Fibroblast of skin of scalp (primary cell): ENCODE measurements around the gene ZRANB1.
A peak's percentile ranks its signal among the peaks of the same experiment; 100 is the strongest.
"Not testable (repeated sequence)": the region's sequence is repeated elsewhere in the genome, so short reads cannot be mapped to it uniquely, and the experiment has no call there.

Source experiments
- DNase-seq: peaks from one replicate; pipeline ENCODE4 v3.0.0-alpha.2; 2013

Gene ZRANB1

DNA sequence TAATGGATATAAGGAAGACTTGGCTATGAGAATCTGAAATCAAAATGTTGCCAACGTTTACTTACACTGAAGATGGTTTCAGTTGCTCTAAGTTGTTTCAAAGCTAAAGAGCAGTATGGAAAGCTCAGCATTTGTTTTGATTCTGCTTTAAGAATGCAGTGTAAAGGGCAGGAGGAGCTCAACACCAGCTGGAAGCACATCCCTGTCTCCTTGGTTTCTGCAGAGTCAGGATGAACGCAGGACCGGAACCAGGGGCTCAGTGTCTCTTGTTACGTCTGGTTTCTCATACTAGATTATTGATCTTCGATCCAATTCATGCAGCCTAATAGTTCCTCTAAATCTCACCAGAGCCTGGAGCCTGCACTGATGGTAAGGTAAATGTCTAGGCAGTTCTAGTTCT lies 24.1 kb downstream of the ZRANB1 start:
- no peak for DNase-seq

DNA sequence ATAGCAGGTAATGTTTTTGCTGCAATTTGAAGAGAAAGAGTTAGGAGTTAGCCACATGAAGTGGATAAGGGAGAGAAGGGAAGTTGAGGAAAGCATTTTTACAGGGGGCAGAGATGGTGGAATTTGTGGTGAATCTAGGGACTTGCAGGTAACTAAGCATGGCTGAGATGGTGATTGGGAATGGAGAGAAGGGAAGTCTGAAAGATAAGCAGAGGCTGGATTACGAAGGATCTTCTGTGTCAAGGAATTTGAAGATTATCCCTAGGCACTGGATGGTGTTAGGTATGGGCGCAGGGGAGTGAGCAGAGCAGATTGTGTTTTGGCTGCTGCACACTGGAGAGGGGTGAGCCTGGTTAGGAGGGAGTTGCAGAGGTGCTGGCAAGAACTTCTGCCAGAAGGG lies 25.3 kb downstream of the ZRANB1 start:
- DNase-seq, result no peak

DNA sequence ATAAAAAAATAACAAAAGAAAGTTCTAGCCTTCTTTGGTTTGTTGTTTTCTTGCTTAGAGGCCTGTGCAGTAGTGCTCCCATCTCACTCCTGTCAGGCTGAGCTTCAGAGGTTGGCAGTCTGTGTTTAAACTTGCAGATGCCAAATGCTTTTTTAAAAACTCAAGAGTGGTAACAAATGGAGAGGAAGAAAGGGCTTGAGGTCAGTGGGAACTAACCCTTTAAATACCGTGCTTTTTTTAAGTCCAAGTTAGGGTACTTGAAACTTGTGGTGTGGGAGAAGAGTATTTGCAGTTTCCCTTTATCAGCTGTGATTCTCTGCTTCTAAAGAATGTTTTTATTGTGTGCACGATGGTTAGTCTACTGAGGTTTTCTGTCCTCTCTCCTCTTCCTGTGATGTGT lies 29.4 kb downstream of the ZRANB1 start:
- no peak for DNase-seq

DNA sequence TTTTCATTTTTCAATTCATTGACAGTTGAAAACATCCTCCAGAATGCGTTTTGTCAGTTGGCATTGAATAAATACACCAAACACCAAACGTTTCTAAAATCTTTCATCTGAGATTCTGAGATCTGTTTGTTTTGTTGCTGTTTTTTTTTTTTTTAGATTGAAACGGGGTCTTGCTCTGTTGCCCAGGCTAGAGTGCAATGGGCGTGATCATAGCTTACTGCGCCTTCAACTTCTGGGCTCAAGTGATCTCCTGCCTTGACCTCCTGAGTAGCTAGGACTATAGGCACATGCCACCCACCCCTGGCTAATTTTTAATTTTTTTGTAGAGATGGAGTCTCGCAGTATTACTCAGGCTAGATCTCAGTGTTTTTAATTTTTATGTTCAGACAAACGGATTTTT lies 30.7 kb downstream of the ZRANB1 start:
- DNase-seq, result no peak

DNA sequence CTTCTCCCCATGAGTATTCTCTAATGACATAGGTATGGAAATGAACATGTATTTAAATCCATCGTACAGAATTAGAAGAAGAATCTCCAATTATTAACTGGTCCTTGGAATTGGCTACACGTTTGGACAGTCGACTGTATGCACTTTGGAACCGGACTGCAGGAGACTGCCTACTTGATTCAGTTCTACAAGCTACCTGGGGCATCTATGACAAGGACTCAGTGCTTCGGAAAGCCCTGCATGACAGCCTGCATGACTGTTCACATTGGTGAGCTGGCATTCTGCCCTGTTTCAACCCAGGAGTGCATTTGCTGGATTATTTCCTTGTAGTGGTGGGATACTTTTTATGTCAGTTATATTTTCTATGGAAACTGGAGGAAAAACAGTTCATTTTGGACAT lies 32.2 kb downstream of the ZRANB1 start:
- no peak for DNase-seq

DNA sequence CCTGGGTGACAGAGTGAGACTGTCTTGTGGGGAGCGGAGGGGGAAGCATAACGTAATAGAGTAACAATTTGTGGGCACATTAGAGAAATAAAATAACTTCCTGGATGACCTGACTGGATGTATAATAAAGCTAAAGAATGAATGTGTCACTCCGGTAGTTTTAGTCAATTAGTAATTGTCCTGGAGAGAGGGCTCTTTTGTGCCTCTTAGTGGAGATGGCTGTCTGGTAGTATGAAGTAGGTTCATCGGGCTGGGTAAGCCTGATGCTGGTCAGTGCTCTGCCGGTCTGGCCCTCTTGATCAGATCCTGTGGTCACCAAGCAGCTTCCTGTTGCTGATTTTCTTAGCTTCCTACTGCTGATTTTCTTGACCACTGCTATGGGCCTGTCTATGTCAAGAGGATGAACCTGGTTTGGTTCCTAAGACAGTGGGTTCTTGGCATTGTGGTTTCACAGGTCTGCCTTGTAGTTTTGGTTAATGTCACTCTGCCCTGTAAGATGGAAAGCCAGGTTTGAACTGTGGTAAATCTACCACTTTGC lies 34.1 kb downstream of the ZRANB1 start:
- no peak for DNase-seq

DNA sequence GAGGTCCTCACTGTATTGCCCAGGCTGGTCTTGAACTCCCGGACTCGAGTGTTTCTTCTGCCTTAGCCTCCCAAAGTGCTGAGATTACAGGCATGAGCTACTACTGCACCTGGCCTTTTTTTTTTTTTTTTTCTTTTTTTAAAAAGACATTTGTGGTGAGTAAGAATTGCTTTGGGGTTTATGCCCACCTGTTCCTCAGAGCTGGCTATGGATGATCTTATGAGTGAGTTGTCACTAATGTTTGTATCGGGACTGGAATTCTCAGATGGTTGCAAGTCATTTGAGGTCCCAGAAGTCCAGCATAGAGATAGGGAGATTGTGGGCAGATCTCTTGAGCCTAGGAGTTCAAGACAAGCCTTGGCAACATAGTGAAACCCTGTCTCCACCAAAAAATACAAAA lies 35.2 kb downstream of the ZRANB1 start:
- DNase-seq, result no peak

DNA sequence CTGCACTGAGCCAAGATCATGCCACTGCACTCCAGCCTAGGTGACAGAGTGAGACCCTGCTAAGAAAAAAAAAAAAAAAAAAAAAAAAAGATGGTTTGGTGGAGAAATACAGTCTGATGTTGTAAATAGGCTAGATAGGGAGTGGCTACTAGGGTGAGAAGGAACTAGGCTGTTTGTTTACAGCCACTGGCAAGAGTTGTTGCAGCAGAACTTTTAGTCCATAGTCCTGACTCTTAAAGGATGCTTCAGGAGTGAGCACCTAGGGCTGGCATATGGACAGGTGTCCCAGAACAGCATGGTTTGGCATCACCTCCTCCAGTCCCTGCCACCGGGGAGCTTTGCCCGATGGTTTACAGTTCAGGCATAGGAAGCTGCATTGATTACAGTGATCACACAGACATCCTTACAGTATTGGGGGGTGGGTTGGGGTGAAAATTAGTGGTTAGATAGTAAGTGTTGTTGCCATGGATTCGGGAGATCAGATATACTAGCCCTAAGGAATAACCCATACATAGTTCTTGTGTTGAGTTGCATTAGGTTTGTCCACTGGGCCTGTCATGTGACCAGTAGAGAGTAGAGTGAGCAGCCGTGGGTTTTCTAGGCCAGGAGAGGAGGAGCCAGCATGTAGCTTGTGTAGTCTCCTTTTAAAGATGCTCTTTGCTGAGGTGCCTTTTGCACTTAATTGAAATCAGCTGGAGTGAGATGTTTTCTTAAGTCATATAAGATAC lies 35.9 kb downstream of the ZRANB1 start:
- DNase-seq, result peak; percentile 18

DNA sequence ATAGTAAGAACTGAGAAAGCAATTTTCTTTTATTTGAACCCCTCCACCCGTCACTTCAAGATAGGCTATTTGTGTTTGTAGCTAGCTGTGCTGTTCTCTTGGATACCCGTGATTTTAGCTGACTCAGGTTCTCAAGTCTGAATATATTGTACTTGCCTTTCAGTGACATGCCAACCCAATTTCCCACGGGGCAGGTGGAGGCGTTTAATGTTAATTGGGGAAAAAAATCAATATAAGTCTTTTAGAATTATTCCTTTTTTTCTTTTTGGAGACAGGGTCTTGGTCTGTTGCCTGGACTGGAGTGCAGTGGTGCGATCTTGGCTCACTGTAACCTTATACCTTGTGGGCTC lies 36.4 kb downstream of the ZRANB1 start:
- no peak for DNase-seq

DNA sequence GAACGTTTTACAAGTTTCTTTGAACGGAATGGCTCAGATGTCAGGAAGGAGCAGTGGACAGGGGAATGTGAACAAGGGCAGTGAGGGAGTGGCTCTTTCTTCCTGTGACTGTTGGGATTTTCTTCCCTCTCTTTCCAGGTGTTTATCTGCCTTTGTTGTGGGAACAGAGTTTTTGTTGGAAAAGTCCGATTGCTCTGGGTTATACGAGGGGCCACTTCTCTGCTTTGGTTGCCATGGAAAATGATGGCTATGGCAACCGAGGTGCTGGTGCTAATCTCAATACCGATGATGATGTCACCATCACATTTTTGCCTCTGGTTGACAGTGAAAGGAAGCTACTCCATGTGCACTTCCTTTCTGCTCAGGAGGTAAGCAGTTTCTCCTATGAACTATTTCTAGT lies 41.4 kb downstream of the ZRANB1 start:
- DNase-seq, result no peak

DNA sequence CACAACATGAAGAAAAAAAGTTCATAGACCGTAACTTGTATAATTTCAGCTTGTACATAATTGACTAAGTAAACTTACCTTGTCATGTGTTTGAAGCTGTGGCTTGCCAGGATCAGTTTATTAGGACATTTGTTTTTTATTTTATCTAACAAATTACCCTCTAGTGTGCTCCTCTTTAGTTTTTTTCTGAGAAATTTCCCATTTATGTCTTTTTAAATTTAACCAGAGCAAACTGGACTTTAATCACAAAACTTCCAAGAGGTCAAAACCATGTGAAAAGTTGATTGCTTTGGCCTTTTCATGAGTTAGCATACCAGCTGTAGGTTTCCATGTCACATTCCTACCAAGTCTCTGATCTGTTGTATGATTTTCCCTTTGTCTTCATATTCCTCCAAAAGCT lies 42.5 kb downstream of the ZRANB1 start:
- no peak for DNase-seq

DNA sequence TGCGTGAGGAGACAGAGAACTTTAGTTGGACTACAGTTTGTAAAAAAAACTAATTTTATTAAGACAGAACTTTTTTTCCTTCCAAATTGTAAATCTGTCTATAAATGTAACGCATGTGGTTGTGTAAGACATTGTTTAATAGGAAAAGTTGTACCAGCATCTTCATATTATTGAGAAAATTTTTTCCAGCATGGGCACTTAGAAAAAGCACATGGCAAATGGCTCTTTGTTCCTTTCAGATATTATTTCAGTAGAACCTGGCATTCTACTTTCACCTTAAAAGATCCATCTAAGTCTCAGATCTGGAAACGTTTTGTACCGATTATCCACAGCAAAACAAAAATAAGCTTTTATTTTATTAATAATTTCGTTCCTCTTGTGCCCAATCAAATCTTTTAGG lies 43.2 kb downstream of the ZRANB1 start:
- no peak for DNase-seq

DNA sequence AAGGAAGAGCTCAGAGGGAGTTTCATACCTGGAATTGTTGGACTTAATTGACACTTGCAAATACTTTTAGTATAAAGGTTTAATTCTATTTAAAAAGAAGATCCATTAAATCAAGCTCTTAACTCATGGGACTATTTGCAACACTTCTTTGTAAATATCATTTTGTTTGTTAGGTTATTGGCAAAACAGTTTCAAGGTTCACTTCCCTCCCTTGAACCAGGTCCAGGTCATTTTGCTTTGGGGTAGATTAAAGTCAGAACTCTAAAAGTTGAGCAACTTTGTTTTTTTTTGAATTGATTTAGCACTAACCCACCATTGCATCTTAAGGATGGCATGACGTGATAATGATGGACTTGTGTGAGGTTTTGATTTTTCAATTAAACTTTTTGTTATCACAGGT lies 45.9 kb downstream of the ZRANB1 start:
- no peak for DNase-seq

DNA sequence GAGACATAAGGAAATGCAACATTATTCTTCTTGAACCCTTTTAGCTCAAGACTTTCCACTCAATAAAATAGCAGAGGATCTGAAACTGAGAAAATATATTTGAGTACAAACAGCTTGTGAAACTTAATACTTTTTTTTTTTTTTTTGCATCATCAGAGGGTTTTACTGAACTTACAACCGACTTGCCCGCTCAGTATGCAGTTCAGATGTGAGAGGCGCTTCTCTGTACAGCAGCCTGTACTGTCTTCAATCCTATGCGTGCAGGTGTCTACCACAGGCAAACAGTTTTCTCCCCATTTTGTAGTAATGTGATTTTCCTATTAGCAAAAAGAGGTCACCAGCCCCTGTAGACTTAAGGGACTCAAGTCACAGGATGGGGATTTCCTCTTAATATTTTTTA lies 46.8 kb downstream of the ZRANB1 start:
- not testable (repeated sequence) for DNase-seq

DNA sequence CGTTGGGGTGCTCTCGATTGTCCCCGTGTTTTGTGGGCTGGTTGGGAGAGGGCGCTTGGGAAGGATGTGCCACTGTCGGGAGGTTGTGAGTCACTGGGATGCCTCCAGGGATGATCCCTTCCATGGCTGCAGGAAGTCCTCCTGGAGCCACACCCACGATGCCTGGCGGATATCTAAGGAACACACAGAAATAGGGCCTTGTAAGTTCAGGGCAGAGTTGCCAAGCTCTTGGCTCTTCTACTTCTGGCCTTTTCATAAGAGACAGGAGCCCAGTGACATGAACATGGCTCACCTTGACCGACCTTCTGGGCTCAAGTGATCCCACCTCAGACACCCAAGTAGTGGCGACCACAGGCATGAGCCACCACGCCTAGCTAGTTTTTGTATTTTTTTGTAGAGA lies 47.6 kb downstream of the ZRANB1 start:
- DNase-seq, result peak; percentile 31

DNA sequence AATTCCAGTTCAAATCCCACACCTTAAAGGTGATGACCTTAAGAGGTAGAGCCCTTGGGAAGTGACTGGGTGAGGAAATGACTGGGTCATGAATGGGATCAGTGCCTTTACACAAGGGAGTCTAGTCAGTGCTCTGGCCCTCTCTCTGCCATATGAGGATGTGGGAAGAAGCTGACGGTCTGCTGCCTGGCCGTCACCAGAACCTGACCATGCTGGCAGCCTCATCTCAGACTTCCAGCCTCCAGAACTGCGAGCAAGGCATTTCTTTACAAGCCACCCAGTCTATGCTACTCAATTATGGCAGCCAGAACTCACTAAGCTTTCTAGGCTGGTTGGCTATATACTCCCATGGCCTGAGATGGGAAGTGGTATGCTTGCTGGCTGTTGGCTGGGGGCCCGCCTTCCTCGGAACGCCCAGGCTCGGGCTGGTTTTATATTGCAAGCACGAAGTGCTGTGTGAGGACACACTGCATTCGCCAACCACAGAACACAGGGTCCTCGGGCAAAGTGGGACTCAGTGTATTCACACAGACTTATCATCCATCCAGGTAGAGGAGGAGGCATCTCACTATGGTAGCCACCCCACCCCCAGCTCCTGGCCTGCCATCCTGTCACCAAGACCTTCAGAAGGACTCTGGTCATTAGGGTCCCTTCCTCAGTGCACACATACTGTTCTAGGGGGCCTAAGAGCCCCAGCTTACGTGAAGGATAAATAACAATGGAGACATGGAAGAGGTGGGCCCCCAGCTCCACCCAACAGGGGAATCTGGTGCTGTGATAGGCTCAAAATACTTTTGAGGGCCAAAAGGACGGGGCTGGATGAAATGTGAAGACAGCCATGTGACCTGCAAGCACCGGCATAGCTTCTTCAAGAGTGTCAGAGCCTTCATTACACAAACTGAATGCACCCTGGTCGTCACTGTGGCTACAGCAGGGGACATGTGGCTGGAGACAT lies 49.0 kb downstream of the ZRANB1 start:
- no peak for DNase-seq

DNA sequence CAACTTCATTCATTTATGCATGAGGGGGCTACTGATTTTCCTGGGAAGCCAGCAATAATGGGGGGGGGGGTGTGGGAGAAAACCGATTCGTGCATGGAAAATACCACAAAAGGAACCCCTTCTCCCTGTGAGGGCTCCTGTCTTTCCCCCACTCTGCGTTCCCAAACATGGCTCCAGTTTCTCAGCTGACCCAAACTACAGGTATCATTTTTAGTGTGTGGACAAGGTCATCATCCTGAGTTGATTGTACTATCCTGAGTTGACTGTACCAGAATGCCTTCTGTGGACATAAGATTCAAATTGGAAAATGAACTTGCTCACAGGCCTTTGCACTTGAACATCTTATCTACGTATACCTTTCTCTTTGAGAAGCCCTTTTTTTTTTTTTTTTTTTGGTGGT lies 49.9 kb downstream of the ZRANB1 start:
- no peak for DNase-seq

DNA sequence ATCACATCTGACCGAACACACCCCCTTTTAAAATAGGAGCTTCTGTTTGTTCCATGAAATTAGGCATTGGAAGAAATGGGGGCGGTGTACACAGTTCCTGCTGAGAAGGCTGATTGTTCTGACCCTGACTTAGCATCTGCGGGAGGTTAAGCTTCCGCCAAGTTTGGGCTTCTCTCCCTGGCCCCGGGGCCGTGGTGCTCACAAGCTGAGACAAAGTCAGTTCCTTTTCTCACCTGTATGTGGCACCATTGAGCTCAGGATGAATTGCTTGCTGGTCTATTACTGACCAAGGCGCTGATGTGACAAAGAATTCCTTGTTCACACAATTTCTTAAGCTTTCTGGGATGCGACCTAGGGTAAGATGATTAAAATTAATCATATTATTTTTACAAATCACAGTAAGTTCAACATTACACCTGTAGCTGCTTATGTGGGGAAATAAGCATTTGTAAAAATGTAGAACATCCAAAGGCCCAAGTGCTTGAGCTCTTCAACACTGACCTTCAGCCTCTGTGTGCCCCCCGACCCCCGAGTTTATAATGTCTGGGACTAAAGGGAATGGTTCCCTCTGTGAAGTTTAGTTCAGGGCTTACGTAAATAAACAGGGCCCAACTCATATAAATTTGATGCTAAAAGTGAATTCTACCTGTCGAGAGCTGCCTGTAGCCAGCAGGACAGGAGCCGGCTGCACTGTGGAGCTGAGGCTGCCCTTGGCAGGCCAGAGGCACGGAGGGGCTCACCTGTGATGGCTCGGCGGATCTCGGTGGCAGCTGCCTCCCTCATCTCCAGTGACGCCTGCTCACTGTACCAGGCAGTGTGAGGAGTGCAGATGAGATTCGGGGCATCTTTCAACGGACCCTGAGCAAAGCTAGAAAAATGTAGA lies 50.8 kb downstream of the ZRANB1 start:
- DNase-seq, result peak; percentile 69

DNA sequence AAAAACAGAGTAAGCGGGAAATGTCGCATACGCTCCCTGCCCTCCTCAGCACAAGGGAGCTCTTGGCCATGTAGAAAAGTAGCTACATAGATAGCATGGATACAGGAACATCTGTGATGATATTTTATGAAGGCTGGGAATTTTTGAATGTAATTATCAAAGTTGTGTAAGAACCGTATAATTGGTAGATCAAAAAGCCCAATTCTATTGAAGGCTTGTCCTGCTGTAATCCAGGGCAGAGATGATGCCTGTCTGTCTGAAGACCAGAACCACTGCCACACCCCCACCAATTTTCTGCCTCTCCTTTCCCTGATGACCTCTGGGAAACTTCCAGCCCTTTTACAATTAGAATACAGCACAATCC lies 51.4 kb downstream of the ZRANB1 start:
- DNase-seq, result no peak

DNA sequence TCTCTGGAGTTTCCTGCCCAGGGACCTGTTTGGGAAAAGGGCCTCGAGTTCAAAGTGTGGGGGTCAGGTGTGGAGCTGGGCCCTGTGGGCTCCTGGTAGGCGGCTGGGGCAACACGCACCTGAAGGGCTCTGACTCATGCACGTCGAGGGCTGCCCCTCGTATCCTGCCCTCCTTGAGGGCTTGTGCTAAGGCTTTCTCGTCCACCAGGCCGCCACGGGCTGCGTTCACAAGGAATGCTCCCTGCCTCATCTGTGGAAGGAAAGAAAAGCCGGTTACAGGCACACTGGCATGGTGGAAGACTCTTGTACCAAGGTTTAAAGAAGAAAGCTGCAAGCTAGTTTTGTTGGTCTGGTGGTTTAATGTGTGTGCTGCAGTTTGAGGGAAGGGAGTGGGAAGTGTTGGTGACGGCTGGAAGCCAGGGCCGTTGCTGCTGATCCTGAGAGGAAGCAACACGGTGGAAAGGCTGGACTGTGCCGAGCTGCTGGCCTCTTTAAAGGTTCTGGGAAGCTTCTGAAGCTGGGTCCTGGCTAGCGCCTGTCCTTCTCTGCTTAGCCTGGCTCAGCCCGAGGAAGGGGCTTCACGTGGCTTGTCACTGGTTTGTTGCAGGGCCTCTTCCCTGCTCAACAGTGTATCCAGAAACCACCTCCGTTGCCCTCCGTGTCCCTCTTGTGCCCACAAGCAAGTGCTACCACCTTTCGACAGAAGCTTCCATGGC lies 52.0 kb downstream of the ZRANB1 start:
- DNase-seq, result no peak

DNA sequence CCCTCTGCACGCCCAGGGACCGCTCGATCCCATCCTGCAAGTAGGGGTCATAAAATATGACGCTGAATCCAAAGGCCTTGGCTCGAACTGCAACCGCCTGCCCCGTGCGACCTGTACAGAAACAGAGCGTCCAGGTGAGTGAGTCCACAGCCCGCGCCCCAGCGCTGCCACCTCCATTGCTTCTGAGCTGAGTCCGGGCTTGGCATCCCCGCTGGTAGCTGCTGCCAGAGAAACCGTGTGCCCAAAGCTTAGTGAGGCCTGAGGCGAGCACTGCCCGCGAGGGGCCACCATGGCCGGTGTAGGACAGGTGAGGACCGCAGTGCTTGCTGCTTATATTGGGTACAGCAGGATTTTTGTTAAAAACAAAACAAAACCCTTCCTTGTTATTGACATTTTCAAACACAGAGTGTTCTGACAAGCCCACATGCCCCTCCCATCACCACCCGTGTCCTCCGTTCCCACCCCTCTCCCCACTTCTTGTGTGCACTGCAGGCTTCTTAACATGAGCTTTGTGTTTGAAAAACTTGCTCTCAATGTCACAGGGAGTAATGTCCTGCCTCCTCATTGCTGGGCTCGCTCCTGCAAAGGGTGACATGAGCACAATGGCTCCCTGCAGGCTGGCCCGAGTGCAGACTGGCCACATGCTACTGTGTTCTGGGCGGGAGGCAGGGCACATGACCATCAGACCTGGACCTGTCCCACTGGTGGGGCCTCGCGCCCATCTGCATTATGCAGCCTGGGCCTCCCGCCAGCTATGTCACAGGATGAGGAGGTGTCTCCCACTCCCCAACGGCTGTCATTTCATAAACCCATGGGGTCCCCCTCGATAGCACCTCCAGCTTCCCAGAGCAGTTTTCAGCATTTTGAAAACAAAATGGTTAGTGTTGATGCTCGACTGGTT lies 52.9 kb downstream of the ZRANB1 start:
- no peak for DNase-seq
